ENCODE measurements around the gene IGSF8.
A peak's percentile ranks its signal among the peaks of the same experiment; 100 is the strongest.

The IGSF8 gene

DNA sequence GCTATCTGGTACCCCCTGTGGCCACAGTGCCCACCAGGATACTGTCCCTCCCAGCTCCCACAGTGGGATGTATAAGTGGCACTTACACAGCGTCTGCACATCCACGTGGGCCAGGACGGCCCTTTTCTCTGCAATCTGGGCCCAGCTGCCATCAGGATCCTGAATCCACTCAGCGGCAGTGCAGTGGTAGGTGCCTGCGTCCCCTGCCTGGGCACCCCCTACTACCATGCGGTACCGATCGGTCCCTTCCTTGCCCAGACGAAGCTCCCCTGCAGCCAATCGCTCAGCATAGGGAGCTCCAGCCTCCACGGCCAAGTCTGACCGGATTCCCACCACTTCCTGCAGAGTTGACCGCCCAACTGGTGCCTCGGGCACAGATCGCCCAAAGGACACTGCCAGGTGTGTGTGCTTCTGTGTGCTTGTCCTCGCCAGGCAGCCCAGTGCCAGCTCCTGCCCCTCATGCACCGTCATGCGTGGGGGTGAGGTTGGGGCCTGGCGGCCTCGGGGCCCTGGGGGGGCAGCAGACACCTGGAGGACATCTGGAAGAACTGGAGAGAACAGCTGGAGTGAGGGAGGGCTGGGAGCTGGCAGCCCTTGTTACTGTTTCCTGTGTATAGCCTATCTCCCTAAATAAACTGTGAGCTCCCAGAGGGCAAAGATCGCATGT, 4.7 kb downstream of the IGSF8 start:
- no peak overlapping the region for H3K4me3 ChIP-seq (ENCODE audit: low read depth, low read length)
- ChIA-PET CTCF (interaction anchor here (0.8 to 1.9 kb wide), 2 partner anchors 8 to 100 kb away, joined by 3 to 10 read pairs; no protein-coding TSS in a partner anchor), POLR2A (no interaction called here)
- H3K36me3 ChIP-seq (ENCODE audit: control insufficient read depth in 2 of 2, insufficient read depth in 1 of 2, low read length in 2 of 2): peaks cover 0 to 19% of the 10 kb centered on the region in 2 experiments; a peak in 1 of 3 replicates
- no peak overlapping the region for H3K27ac ChIP-seq (ENCODE audit: extremely low read depth, low read depth, low read length)
- H3K4me1 ChIP-seq (ENCODE audit: control insufficient read depth, insufficient read depth, low read length): peaks cover 4% of the 10 kb centered on the region; the same call in 1 of the 2 replicates
- H3K9me3 ChIP-seq (ENCODE audit: control insufficient read depth, insufficient read depth, low read depth, low read length): no peaks in the 10 kb centered on the region
- no peak for TF ChIP-seq ZNF140 (tag by site-specific recombination; IDR thresholded peaks at IDR 0.05)
- no peak for TF ChIP-seq PRDM2 (tag by site-specific recombination; IDR thresholded peaks at IDR 0.05; ENCODE audit: borderline replicate concordance)

GRCh38 chr1:160093069-160093395, 5.4 kb downstream of the IGSF8 start:
- Histone ChIP-seq H3K4me3 (ENCODE audit: low read depth, low read length) (no peak overlapping the region), H3K9me3 (ENCODE audit: control insufficient read depth, insufficient read depth, low read depth, low read length) (no peaks in the 10 kb centered on the region), H3K4me1 (ENCODE audit: control insufficient read depth, insufficient read depth, low read length) (peaks cover 4% of the 10 kb centered on the region; the same call in 1 of the 2 replicates), H3K27ac (ENCODE audit: extremely low read depth, low read depth, low read length) (no peak overlapping the region), H3K36me3 (ENCODE audit: control insufficient read depth in 2 of 2, insufficient read depth in 1 of 2, low read length in 2 of 2) (peaks cover 0 to 19% of the 10 kb centered on the region in 2 experiments; a peak in 1 of 3 replicates)
- TF ChIP-seq HIC1 (tag by site-specific recombination; IDR thresholded peaks at IDR 0.05) (peak; percentile 40), ZBTB20 (tag by site-specific recombination; IDR thresholded peaks at IDR 0.05) (no peak)
- POLR2A ChIA-PET: no interaction called here
- CTCF ChIA-PET: interaction anchor here (1.9 kb wide), 1 partner anchor 8 kb away, joined by 10 read pairs; no protein-coding TSS in a partner anchor

DNA sequence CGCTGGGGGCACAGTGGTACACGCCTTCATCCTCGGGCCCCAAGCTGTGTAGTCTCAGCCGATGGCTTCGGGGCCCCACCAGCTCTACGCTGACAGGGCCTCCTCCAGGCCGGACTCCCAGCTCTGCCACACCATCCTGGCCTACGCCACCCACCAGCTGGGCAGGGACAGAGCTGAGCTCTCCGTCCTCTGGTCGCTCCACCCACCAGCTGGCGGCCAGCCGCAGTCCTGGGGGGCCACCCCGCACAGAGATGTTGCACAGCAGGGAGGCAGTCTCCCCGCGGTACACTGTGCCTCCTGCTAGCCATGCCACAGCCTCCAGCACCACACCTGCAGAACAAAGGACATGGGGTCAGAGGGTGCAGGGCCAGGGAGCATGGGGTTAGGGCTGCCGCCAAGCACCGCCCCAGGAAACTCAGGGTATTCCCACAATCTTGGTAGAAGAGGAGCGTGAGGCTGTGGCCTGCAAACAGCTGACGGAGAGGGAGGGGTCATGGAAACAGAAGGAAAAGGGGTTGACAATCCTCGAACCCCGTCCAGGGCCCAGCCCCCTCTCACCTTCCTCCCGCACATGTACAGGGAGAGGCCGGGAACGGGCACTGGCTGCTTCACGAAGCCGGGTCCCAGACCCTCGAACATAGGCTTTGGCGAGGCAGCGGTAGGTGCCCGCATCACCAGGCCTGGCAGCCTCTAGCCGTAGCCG, 5.9 kb downstream of the IGSF8 start:
- no peak overlapping the region for H3K27ac ChIP-seq (ENCODE audit: extremely low read depth, low read depth, low read length)
- TF ChIP-seq ZNF302 (tag by site-specific recombination; IDR thresholded peaks at IDR 0.05; ENCODE audit: low read depth): no peak
- peak; percentile 21 for TF ChIP-seq ZIC2 (tag by site-specific recombination; IDR thresholded peaks at IDR 0.05)
- ChIA-PET POLR2A (no interaction called here), CTCF (interaction anchor here (1.9 kb wide), 1 partner anchor 7 kb away, joined by 10 read pairs; no protein-coding TSS in a partner anchor)
- no peaks in the 10 kb centered on the region for H3K9me3 ChIP-seq (ENCODE audit: control insufficient read depth, insufficient read depth, low read depth, low read length)
- no peak overlapping the region for H3K4me3 ChIP-seq (ENCODE audit: low read depth, low read length)
- peaks cover 0 to 19% of the 10 kb centered on the region in 2 experiments; a peak in 1 of 3 replicates for H3K36me3 ChIP-seq (ENCODE audit: control insufficient read depth in 2 of 2, insufficient read depth in 1 of 2, low read length in 2 of 2)
- H3K4me1 ChIP-seq (ENCODE audit: control insufficient read depth, insufficient read depth, low read length): peaks cover 1% of the 10 kb centered on the region; the same call in 1 of the 2 replicates

DNA sequence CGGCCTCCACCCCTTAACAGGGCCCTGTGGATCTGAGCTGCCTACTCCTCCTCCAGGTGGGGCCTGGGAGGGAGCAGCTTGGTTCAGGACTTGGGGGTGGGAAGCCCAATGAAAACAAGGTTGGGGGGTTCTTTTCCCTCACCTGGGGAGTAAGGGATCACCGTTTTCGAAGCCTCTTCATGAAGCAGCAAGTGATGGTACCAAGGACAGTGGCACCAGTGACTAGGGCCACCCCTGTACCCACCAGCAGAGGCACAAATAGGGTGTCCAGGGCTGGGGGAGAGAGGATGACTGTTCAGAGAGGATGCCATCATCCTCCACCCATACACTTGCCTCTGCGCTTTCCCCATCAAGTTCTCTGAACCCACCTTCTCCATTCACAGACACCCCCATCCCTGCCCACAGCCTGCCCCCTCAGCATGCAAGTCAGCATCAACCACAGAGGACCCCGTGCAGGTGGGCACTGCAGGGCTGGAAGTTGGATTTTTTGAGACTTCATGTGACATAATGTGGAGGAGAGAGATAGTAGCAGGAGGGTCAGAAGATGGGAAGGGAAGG, 6.7 kb downstream of the IGSF8 start:
- Histone ChIP-seq H3K4me3 (ENCODE audit: low read depth, low read length) (no peak overlapping the region), H3K9me3 (ENCODE audit: control insufficient read depth, insufficient read depth, low read depth, low read length) (no peaks in the 10 kb centered on the region), H3K4me1 (ENCODE audit: control insufficient read depth, insufficient read depth, low read length) (no peaks in the 10 kb centered on the region), H3K27ac (ENCODE audit: extremely low read depth, low read depth, low read length) (no peak overlapping the region), H3K36me3 (ENCODE audit: control insufficient read depth in 2 of 2, insufficient read depth in 1 of 2, low read length in 2 of 2) (peaks cover 0 to 19% of the 10 kb centered on the region in 2 experiments; a peak in 1 of 3 replicates)
- CTCF ChIA-PET: interaction anchor here (0.8 kb wide), 1 partner anchor 200 kb away, joined by 3 read pairs; no protein-coding TSS in a partner anchor
- POLR2A ChIA-PET: no interaction called here
- TF ChIP-seq, protein P1, sequence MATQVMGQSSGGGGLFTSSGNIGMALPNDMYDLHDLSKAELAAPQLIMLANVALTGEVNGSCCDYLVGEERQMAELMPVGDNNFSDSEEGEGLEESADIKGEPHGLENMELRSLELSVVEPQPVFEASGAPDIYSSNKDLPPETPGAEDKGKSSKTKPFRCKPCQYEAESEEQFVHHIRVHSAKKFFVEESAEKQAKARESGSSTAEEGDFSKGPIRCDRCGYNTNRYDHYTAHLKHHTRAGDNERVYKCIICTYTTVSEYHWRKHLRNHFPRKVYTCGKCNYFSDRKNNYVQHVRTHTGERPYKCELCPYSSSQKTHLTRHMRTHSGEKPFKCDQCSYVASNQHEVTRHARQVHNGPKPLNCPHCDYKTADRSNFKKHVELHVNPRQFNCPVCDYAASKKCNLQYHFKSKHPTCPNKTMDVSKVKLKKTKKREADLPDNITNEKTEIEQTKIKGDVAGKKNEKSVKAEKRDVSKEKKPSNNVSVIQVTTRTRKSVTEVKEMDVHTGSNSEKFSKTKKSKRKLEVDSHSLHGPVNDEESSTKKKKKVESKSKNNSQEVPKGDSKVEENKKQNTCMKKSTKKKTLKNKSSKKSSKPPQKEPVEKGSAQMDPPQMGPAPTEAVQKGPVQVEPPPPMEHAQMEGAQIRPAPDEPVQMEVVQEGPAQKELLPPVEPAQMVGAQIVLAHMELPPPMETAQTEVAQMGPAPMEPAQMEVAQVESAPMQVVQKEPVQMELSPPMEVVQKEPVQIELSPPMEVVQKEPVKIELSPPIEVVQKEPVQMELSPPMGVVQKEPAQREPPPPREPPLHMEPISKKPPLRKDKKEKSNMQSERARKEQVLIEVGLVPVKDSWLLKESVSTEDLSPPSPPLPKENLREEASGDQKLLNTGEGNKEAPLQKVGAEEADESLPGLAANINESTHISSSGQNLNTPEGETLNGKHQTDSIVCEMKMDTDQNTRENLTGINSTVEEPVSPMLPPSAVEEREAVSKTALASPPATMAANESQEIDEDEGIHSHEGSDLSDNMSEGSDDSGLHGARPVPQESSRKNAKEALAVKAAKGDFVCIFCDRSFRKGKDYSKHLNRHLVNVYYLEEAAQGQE (tag by site-specific recombination; IDR thresholded peaks at IDR 0.05): peak; percentile 86
- peak; percentile 77 for TF ChIP-seq EGR2 (tag by site-specific recombination; IDR thresholded peaks at IDR 0.05; ENCODE audit: low read depth)
- TF ChIP-seq FEZF1 (tag by site-specific recombination; IDR thresholded peaks at IDR 0.05): no peak
- peak; percentile 52 for TF ChIP-seq ZFHX2 (tag by site-specific recombination; conservative IDR thresholded peaks at IDR 0.05)
